HG03139 (cell line): ENCODE results near the gene HEY2.
"Not testable (repeated sequence)": the region's sequence is repeated elsewhere in the genome, so short reads cannot be mapped to it uniquely, and the experiment has no call there.

Experiments
- ATAC-seq: cut with Tn5 transposase; IDR thresholded peaks from one replicate; pipeline ENCODE4 v1.9.1; 2021; ENCODE audit not compliant: unreplicated experiment

The HEY2 gene

GRCh38 chr6:125749173-125749864 is at the start of gene HEY2:
HEY2 (plus strand) TSS chr6:125749632; CDS start chr6:125749777, 145 bp downstream.
- ATAC-seq: peak; percentile 76

DNA sequence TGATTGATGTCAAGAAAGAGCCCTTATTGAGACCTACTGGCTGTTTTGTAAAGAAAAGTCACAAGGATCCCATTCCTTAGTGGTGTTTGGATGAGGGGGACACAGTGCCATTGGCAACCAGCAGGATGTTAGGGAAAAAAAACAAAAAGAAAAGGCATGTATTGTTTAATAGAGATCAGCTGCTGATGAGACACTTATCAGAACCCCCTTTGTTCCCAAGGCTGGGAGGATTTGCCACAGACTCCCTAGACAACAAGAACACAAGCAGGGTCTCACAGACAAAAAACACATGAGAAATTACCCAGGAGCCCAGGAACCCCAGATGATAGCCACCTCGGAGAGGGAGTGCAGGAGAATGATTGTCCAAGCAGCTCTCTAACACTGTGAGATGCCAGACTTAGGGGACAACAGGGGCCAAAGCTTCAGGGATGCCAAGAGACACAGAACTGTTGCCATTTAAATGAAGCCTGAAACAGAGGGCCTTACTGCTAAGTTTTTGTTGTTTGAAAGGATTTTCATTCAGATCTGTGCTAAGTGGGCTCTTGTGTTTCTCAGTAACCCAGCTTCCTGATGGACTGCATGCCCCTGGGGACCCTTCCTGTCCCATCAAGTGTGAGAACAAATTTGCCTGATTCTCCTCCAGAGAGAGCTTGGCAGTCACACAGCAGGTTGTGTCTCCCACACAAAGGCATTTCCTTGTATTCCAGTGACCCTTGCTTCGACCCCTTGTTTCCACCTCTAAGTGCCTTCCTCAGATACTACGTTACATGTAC is 48.7 kb upstream of the HEY2 start:
- no peak for ATAC-seq

GRCh38 chr6:125701354-125701668 is 48.1 kb upstream of the HEY2 start:
- ATAC-seq: no peak

GRCh38 chr6:125703882-125704281 is 45.5 kb upstream of the HEY2 start:
- ATAC-seq: not testable (repeated sequence)

DNA sequence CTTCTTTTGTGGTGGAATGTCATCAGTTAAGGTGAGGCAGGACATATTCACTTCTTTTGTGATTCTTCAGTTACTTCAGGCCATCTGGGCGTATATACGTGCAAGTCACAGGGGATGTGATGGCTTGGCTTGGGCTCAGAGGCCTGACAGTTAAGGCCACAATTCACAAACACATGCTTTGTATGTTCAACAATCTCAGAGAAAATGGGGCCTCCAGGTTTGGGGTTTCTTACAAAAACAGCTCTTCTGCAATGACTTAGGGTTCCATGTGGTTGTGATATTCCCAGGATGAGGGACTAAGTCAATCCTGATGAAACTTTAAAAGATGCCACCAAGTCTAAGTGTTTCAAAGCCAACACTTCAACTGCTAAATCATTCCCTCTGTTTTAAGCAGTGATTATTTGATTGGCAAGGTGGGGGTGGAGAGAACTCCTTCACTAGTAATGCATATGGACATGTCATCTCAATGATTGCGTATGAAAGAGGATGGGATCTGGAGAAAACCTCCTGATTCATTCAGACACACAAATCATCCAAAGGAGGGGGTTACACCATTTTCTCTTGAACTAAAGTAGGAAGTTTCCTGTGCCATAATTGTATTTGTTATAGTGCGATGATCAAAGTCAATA is 41.7 kb upstream of the HEY2 start:
- ATAC-seq: no peak

DNA sequence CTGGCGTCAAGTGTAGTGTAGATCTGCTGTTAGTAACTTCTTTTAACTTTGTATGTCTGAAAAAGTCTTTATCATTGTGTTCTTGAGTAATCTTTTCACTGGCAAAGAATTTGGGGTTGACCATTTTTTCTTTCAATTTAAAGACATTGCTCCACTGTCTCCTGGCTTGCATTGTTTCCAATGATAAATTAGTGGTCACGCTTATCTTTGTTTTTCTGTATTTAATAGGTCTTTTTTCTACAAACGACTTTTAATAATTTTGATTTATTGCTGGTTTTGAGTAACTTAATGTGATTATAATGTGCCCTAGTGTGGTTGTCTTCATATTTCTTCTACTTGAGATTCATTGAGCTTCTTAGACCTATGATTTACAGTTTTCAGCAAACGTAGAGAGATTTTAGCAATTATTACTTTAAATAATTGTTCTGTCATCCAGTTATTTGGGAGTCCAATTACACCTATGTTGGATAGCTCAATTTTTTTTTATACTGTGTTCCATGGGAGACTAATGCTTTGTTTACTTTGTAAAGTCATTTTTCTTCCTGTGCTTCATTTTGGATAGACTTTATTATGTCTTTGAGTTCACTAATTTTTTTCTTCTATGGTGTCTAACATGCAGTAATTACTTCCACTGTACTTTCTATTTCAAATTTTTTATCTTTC is 38.3 kb upstream of the HEY2 start:
- no peak for ATAC-seq

GRCh38 chr6:125714441-125715090 is 34.9 kb upstream of the HEY2 start:
- ATAC-seq: peak; percentile 63

DNA sequence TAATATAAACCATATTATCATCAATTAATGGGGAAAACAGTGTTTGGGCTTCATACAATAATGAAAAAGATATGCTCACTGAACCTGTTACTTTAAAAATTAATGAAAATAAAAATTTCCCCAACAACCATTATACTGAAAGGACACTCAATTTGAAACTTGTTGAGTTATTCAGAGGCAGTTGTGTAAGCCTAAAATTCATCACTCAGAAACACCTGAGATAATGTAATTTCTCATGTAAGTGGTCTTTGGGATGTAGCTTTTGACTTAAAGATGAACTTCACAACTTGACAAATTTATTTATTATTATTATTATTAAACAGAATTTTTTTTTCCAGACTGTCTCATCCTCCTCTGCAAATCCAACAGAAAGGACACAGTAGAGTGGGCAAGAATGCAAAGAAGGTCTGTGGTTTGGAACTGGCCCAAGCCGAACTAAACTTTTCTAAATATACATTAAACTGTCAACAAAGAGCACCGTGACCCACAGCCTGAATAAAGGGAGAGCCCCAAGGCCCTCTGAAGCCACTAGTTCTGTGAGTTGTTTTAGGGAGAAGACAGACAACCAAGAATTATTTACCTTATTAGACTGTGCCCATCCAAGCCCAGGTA is 32.2 kb upstream of the HEY2 start:
- peak; percentile 80 for ATAC-seq

GRCh38 chr6:125718109-125718508 is 31.3 kb upstream of the HEY2 start:
- ATAC-seq: no peak

- no peak for ATAC-seq
Measured at GRCh38 chr6:125722886-125723285, 26.5 kb upstream of the HEY2 start.

- no peak for ATAC-seq
Measured at GRCh38 chr6:125727216-125727615, 22.2 kb upstream of the HEY2 start.

GRCh38 chr6:125728739-125729138 is 20.7 kb upstream of the HEY2 start:
- no peak for ATAC-seq

DNA sequence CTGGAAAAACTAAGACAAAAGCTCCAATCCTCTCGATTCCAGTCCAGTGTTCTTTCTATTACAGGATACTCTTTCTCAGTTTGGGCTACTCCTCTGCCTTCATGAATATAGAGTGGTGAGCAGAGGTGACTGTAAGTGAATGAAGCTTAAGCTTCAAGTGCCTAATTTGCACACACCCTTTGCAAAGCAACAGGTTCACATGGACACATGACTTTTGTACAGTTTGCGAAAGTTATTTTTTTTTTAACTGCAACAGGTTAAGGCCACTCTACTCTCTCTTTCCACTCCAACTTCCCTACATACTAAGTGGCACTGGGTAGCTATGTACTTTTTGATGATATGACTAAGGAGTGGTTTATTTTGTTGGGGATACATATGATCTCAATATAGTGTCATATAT is 19.4 kb upstream of the HEY2 start:
- ATAC-seq: no peak

- peak; percentile 79 for ATAC-seq
Measured at GRCh38 chr6:125732398-125732797, 17.0 kb upstream of the HEY2 start.

DNA sequence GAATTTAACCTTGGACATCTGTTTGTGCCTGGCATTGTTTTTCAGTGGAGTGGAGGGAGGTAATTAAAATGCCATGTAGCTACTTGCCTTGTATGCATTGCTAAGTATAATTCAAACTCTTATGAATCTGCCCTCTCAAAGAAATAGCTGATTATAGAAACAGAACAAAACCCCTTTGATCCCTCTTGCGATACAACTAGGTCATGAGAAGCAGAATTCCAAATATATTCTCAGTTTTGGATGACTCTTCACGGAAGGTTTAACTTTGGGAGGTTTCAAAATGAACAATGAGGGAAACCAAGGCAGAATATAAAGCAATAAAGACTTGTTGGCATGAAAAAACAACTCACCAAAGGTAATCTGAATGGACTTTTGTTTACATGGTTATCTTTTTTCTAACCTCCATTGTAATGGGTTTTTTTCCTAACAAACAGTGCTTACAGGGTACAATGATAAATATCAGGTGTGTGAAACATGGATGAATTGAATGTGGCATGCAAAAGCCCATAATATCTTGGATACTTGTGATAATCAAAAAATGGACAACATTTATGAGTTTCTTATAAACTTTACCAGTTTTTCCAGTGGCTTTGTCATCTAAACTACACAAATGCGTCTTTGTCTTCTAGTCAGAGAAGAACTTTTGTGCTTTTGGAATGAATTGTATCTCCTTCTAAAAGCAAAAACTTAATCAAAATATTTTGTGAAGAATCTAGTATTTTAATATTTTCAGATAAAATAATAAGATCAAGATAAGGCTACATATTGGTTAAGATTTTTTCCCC is 15.7 kb upstream of the HEY2 start:
- ATAC-seq: no peak

DNA sequence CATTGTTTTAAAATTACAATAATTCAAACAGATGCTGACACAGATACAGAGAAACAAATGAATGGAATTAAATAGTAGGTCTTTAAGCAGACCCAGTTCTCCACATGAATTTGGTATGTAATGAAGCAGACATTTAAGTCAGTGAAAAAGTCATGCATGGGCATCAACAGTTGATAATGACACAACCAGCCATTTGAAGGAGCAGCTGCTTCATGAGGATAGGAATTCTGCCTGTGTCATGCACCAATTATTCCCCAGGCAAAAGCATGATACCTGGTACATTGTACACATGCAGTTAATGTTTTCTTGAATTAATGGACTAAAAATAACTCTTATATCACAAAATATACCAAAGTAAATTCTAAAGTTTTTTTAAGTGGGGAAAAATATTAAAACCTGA is 11.2 kb upstream of the HEY2 start:
- no peak for ATAC-seq

DNA sequence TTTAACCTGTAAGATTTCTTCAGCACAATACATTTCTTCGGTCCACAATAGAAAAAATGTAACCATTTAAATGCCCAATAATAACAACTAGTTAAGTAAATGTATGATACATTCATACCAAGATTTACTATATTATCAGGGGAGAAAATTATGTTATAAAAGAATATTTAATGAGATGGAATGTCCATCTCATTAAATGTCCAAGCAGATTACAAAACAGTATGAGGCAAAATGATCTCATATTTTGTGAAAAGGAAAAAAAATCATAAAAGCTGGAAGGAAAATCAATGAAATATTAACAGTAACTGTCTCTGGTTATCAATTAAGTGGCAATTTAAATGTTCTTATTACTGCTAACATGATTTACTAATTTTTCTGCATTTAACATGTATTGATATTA is 10.1 kb upstream of the HEY2 start:
- ATAC-seq: no peak

- no peak for ATAC-seq
Measured at GRCh38 chr6:125741336-125741735, 8.1 kb upstream of the HEY2 start.

DNA sequence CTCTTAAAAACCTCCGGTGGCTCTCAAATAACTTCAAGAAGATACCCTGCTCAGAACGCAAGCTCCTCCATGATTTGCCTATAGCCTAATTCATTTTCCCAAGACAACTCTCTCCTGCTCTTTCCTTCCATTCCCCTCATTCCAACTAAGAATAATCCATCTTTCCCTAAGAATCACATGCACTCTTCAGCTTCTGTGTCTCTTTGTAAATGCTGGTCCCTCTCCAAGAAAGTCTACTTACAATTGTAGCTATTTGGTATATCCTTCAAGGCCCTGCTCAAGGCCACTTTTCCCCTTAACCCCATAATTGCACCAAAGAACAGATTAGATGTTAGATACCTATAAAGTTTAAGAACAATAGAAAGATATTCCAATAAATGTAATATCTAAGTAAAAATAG is 7.4 kb upstream of the HEY2 start:
- no peak for ATAC-seq
